HepG2 (cell line): Measurements from ENCODE around the gene RBPMS2. TPM values are rescaled to one million over a fixed set of nuclear protein-coding genes. Genes with fewer than 3 reads are reported as not detected.

ENCODE experiments used
- ATAC-seq: fragments of 200-7000 bp; cut with Tn5 transposase; 3 replicates; pipeline ENCODE4 v1.9.1; 2020; ENCODE audit warnings: mild to moderate bottlenecking, moderate library complexity
- BruUV-seq: library from RNA; stranded (reverse); fragments of 400-500 nt; replicated peaks from 2 replicates; lab custom pipeline; 2021; lab: Mats Ljungman, UMichigan
- CTCF ChIA-PET: fragments of 300-600 bp; formaldehyde crosslinking; extraction: SDS; loops from one replicate; lab custom pipeline; 2021; ENCODE audit warnings: low total read pairs, inconsistent platforms, low intra/inter-chr PET ratio; lab: Yijun Ruan, JAX
- POLR2A ChIA-PET: fragments of 350-600 bp; sonication (Branson Sonifier 250); formaldehyde crosslinking; loops from one replicate; lab custom pipeline; 2020; ENCODE audit warnings: antibody characterized with exemption, inconsistent platforms; lab: Yijun Ruan, JAX
- DNase-seq: peaks from one replicate; pipeline ENCODE4 v3.0.0-alpha.2; 2015; ENCODE audit warnings: low spot score
- FAIRE-seq: peaks from 3 replicates; lab custom pipeline; 2011; peaks lifted over from hg19 to GRCh38; lab: Jason Lieb, UNC
- H2AFZ ChIP-seq: one replicate; pipeline ENCODE4 v1.6.1; 2011; ENCODE audit warnings: low read length, inconsistent platforms
- H3K27ac ChIP-seq: fragments of 300-600 bp; 3 replicates; pipeline ENCODE4 v1.8.0; 2011; ENCODE audit warnings: mixed run types, mild to moderate bottlenecking, mixed read lengths, low read length, inconsistent platforms; ENCODE audit not compliant: insufficient read depth; ENCODE audit errors: extremely low read length
- H3K27me3 ChIP-seq, 2 experiments: fragments of 200-600 bp in 1 of 2; 2 replicates in 1 of 2; 3 replicates in 1 of 2; pipeline versions ENCODE4 v1.6.0 to v1.8.0; 2011; ENCODE audit warnings: low read length in 2 of 2, mild to moderate bottlenecking in 2 of 2, moderate library complexity in 2 of 2, inconsistent platforms in 1 of 2; ENCODE audit not compliant: insufficient read depth in 2 of 2, control insufficient read depth in 1 of 2
- H3K36me3 ChIP-seq, 2 experiments: fragments of 200-600 bp in 1 of 2; replicated peaks in 1 of 2; 2 replicates in 1 of 2; 3 replicates in 1 of 2; pipeline versions ENCODE4 v1.5.1 to v1.8.0; 2011; ENCODE audit warnings: low read length in 2 of 2, inconsistent platforms in 1 of 2; ENCODE audit not compliant: insufficient read depth in 2 of 2, control insufficient read depth in 1 of 2
- H3K4me1 ChIP-seq: 2 replicates; pipeline ENCODE4 v1.5.1; 2012; ENCODE audit warnings: low read length, inconsistent platforms; ENCODE audit not compliant: insufficient read depth
- H3K4me2 ChIP-seq: 2 replicates; pipeline ENCODE4 v1.6.0; 2011; ENCODE audit warnings: low read depth, low read length, inconsistent platforms
- H3K4me3 ChIP-seq, 3 experiments: fragments of 200-600 bp in 1 of 3; sonication (generic), shearing (Covaris generic) in 1 of 3; replicated peaks in 1 of 3; 2 replicates each; pipeline ENCODE4 v1.5.1; 2011 to 2016; ENCODE audit warnings: low read length in 3 of 3, inconsistent platforms in 2 of 3, low read depth in 2 of 3, mild to moderate bottlenecking in 2 of 3, control low read depth in 1 of 3, mixed read lengths in 1 of 3; ENCODE audit not compliant: insufficient read depth in 1 of 3
- H3K79me2 ChIP-seq: one replicate; pipeline ENCODE4 v1.6.1; 2011; ENCODE audit warnings: low read length, inconsistent platforms; ENCODE audit not compliant: insufficient read depth
- H3K9ac ChIP-seq: 2 replicates; pipeline ENCODE4 v1.6.0; 2011; ENCODE audit warnings: mild to moderate bottlenecking, low read depth, low read length, inconsistent platforms; ENCODE audit not compliant: insufficient read depth
- H3K9me3 ChIP-seq: 2 replicates; pipeline ENCODE4 v1.5.1; 2012; ENCODE audit warnings: mild to moderate bottlenecking, low read length
- H4K20me1 ChIP-seq: 2 replicates; pipeline ENCODE4 v1.6.0; 2011; ENCODE audit warnings: inconsistent platforms, mild to moderate bottlenecking, low read length, moderate library complexity; ENCODE audit not compliant: insufficient read depth
- BHLHE40 ChIP-seq: IDR thresholded peaks from 2 replicates; pipeline ENCODE4 v1.6.1; 2011; ENCODE audit warnings: low read length, improper control_type of control experiment
- MIER2 ChIP-seq: IDR thresholded peaks from 2 replicates; pipeline ENCODE4 v1.6.1; 2016; ENCODE audit warnings: missing biosample characterization, missing genetic modification reagents
- NFIC ChIP-seq: IDR thresholded peaks from 2 replicates; pipeline ENCODE4 v1.6.1; 2012; ENCODE audit warnings: mild to moderate bottlenecking, low read length, inconsistent platforms
- POLR2AphosphoS5 ChIP-seq: IDR thresholded peaks from 2 replicates; pipeline ENCODE4 v1.6.1; 2012; ENCODE audit warnings: low read depth, low read length
- PTBP1 ChIP-seq: fragments of 200-400 bp; formaldehyde crosslinking; IDR thresholded peaks from 2 replicates; pipeline ENCODE4 v1.6.1; 2018; ENCODE audit warnings: low read length, low read depth; ENCODE audit not compliant: poor library complexity, severe bottlenecking
- TAF1 ChIP-seq: sonication (generic); formaldehyde crosslinking; IDR thresholded peaks from 2 replicates; pipeline ENCODE4 v1.4.0; 2020; ENCODE audit warnings: missing genetic modification reagents
- ZNF263 ChIP-seq: sonication (generic); formaldehyde crosslinking; IDR thresholded peaks from 2 replicates; pipeline ENCODE4 v1.4.0; 2020; ENCODE audit warnings: missing genetic modification reagents
- ZNF629 ChIP-seq: sonication (generic); formaldehyde crosslinking; conservative IDR thresholded peaks from 2 replicates; pipeline ENCODE4 v1.5.0; 2020; ENCODE audit warnings: missing genetic modification reagents
- ZNF652 ChIP-seq: IDR thresholded peaks from 2 replicates; pipeline ENCODE4 v1.6.1; 2016; ENCODE audit warnings: low read depth, borderline replicate concordance
- WGBS: methylation state at CpG from one replicate; pipeline ENCODE4 v1.1.6; 2017; ENCODE audit warnings: low lambda C conversion rate; 5-methylcytosine and 5-hydroxymethylcytosine counted together
- in situ Hi-C: cut with HindIII; loops from 2 replicates; pipeline ENCODE4 v1.10.0; 2017; ENCODE audit warnings: low pct_unique_long_range_greater_than_20kb; ENCODE audit not compliant: extremely low pct_ligation_motif_present
- intact Hi-C: fragments of 100-400 bp; cut with micrococcal nuclease; formaldehyde crosslinking; loops from one replicate; pipeline ENCODE4 v1.10.0; 2022; ENCODE audit not compliant: unreplicated experiment
- polyA plus RNA-seq, 8 experiments: library from polyadenylated mRNA; depleted of rRNA in 3 of 8; stranded (reverse) in 7 of 8; unstranded in 1 of 8; fragments of >200 nt; fragmentation: Illumina TruSeq in 4 of 8; extraction: Trizol in 4 of 8; gene quantifications; 2 replicates each; pipeline versions ENCODE4 v1.2.1 to v1.2.3, GENCODE V29; 2011 to 2016; ENCODE audit warnings: low read depth in 4 of 8, missing spikeins in 1 of 8, mixed read lengths in 1 of 8; ENCODE audit not compliant: insufficient read depth in 1 of 8
- total RNA-seq, 5 experiments: library from RNA; depleted of rRNA; stranded (reverse); fragments of >200 nt; fragmentation: Illumina TruSeq; extraction: Trizol; gene quantifications; 2 replicates each; pipeline ENCODE4 v1.2.3, GENCODE V29; 2016; ENCODE audit warnings: low read depth in 1 of 5
- TF ChIP-seq, protein P1 (sequence below): sonication (generic); formaldehyde crosslinking; IDR thresholded peaks from 2 replicates; pipeline ENCODE4 v1.4.0; 2020; ENCODE audit warnings: missing genetic modification reagents
- TF ChIP-seq, protein P2 (sequence below): sonication (generic); formaldehyde crosslinking; conservative IDR thresholded peaks from 2 replicates; pipeline ENCODE4 v1.8.1; 2023; ENCODE audit warnings: missing genetic modification reagents
- TF ChIP-seq, protein P3 (sequence below): sonication (generic); formaldehyde crosslinking; conservative IDR thresholded peaks from 2 replicates; pipeline ENCODE4 v1.5.0; 2020; ENCODE audit warnings: missing genetic modification reagents
- TF ChIP-seq, protein P4 (sequence below): sonication (generic); formaldehyde crosslinking; IDR thresholded peaks from 2 replicates; pipeline ENCODE4 v1.8.1; 2023; ENCODE audit warnings: mild to moderate bottlenecking, inconsistent platforms, moderate library complexity, missing genetic modification reagents, borderline replicate concordance

Gene RBPMS2
- total and polyA plus RNA-seq, 2 of the 13 experiments (the other 11 are each of a cell fraction or from before 2014, with no cell fraction given), result 0.08 TPM; not detected in 1

DNA sequence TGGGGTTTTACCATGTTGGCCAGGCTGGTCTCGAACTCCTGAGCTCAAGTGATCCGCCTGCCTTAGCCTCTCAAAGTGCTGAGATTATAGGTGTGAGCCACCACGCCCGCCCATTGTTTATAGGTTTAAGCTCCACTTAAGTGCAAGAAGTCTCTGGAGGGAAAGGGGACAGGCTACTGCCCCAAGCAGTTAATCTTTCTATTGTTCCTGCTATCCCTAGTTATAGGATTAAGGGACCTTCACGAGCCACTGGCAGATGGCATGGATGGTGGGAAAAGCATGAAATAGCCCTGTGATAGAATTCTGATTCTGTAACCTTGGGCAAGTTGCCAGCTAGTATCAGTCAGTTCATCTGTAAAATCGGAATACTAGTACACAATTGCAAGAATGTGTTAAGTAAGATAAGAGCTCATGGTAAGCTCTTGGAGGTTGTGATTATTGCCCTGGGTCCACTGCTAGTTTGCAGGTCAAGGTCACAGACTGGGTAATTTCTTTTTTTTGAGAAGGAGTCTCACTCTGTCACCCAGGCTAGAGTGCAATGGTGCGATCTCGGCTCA lies 5.3 kb upstream of the RBPMS2 start:
- TF ChIP-seq, protein P1, sequence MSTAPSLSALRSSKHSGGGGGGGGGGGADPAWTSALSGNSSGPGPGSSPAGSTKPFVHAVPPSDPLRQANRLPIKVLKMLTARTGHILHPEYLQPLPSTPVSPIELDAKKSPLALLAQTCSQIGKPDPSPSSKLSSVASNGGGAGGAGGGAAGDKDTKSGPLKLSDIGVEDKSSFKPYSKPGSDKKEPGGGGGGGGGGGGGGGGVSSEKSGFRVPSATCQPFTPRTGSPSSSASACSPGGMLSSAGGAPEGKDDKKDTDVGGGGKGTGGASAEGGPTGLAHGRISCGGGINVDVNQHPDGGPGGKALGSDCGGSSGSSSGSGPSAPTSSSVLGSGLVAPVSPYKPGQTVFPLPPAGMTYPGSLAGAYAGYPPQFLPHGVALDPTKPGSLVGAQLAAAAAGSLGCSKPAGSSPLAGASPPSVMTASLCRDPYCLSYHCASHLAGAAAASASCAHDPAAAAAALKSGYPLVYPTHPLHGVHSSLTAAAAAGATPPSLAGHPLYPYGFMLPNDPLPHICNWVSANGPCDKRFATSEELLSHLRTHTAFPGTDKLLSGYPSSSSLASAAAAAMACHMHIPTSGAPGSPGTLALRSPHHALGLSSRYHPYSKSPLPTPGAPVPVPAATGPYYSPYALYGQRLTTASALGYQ (CRISPR knock-in tag), result no peak
- TF ChIP-seq ZNF629 (CRISPR knock-in tag), result peak; percentile 38; the same call in 1 of the 2 replicates
- H3K4me3 ChIP-seq, result no peak overlapping the region
- H3K4me1 ChIP-seq, result peaks cover 32% of the 10 kb centered on the region
- CTCF ChIA-PET, result no interaction called here
- no peak overlapping the region for H3K4me2 ChIP-seq
- BruUV-seq, result no TSS peak
- no peak overlapping the region for H3K27ac ChIP-seq
- POLR2A ChIA-PET, result no interaction called here
- H4K20me1 ChIP-seq, result no peaks in the 10 kb centered on the region
- intact Hi-C loops (no loop called here), in situ Hi-C loops (no loop called here)
- no peaks in the 10 kb centered on the region for H3K9me3 ChIP-seq
- DNase-seq (no peak), FAIRE-seq (no peak), ATAC-seq (no peak)
- H2AFZ ChIP-seq, result no peak overlapping the region
- H3K36me3 ChIP-seq, result no peaks in the 10 kb centered on the region
- WGBS, result 51% methylated on average over 8 of the region's 8 CpGs
- no peaks in the 10 kb centered on the region for H3K79me2 ChIP-seq
- H3K27me3 ChIP-seq, result peaks cover 6 to 26% of the 10 kb centered on the region in 2 experiments; a peak in 3 of 5 replicates
- no peak overlapping the region for H3K9ac ChIP-seq

DNA sequence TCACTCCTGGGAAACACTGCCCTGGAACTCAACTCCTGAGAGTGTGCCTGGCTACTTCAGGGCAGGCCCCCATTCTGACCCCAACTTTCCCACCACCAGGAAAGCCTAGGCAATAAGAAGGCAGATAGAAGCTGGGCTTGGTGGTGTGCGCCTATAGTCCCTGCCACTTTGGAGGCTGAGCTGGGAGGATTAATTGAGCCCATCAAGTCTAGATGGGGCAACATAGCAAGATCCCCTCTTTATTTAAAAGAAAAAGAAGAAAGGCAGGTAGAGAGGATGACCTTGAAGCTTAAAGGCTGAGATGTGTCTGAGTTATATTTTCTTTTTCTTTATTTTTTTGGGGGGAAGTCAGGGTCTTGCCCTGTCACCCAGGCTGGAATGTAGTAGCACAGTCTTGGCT lies 4.2 kb upstream of the RBPMS2 start:
- Histone ChIP-seq H3K4me1 (peaks cover 32% of the 10 kb centered on the region), H2AFZ (no peak overlapping the region), H3K27ac (no peak overlapping the region), H3K4me3 (no peak overlapping the region), H3K27me3 (peaks cover 6 to 28% of the 10 kb centered on the region in 2 experiments; a peak in 4 of 5 replicates), H3K9ac (no peak overlapping the region), H3K9me3 (no peaks in the 10 kb centered on the region), H4K20me1 (no peaks in the 10 kb centered on the region), H3K4me2 (no peak overlapping the region), H3K36me3 (no peaks in the 10 kb centered on the region), H3K79me2 (no peaks in the 10 kb centered on the region)
- BruUV-seq, result no TSS peak
- intact Hi-C loops, result no loop called here
- in situ Hi-C loops, result no loop called here
- CTCF ChIA-PET, result no interaction called here
- ATAC-seq (no peak), DNase-seq (no peak), FAIRE-seq (no peak)
- 73% methylated on average over 1 of the region's 1 CpG for WGBS
- POLR2A ChIA-PET, result no interaction called here
- TF ChIP-seq ZNF263 (CRISPR knock-in tag), result no peak
- TF ChIP-seq NFIC, result no peak
- no peak for TF ChIP-seq PTBP1
- no peak for TF ChIP-seq TAF1 (CRISPR knock-in tag)
- TF ChIP-seq, protein P2, sequence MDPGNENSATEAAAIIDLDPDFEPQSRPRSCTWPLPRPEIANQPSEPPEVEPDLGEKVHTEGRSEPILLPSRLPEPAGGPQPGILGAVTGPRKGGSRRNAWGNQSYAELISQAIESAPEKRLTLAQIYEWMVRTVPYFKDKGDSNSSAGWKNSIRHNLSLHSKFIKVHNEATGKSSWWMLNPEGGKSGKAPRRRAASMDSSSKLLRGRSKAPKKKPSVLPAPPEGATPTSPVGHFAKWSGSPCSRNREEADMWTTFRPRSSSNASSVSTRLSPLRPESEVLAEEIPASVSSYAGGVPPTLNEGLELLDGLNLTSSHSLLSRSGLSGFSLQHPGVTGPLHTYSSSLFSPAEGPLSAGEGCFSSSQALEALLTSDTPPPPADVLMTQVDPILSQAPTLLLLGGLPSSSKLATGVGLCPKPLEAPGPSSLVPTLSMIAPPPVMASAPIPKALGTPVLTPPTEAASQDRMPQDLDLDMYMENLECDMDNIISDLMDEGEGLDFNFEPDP, result no peak
- TF ChIP-seq, protein P3, sequence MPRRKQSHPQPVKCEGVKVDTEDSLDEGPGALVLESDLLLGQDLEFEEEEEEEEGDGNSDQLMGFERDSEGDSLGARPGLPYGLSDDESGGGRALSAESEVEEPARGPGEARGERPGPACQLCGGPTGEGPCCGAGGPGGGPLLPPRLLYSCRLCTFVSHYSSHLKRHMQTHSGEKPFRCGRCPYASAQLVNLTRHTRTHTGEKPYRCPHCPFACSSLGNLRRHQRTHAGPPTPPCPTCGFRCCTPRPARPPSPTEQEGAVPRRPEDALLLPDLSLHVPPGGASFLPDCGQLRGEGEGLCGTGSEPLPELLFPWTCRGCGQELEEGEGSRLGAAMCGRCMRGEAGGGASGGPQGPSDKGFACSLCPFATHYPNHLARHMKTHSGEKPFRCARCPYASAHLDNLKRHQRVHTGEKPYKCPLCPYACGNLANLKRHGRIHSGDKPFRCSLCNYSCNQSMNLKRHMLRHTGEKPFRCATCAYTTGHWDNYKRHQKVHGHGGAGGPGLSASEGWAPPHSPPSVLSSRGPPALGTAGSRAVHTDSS (CRISPR knock-in tag), result no peak
- TF ChIP-seq, protein P4, sequence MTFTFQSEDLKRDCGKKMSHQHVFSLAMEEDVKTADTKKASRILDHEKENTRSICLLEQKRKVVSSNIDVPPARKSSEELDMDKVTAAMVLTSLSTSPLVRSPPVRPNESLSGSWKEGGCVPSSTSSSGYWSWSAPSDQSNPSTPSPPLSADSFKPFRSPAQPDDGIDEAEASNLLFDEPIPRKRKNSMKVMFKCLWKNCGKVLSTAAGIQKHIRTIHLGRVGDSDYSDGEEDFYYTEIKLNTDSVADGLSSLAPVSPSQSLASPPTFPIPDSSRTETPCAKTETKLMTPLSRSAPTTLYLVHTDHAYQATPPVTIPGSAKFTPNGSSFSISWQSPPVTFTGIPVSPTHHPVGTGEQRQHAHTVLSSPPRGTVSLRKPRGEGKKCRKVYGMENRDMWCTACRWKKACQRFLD (CRISPR knock-in tag), result no peak
- TF ChIP-seq BHLHE40, result no peak
- no peak for TF ChIP-seq ZNF652 (CRISPR knock-in tag)
- TF ChIP-seq MIER2 (CRISPR knock-in tag), result no peak
- no peak for TF ChIP-seq POLR2AphosphoS5
